GM12878 (cell line): ENCODE results near the gene C1QTNF9. TPM values are rescaled to one million over a fixed set of nuclear protein-coding genes. Genes with fewer than 3 reads are reported as not detected.
"Not testable (repeated sequence)": the region's sequence is repeated elsewhere in the genome, so short reads cannot be mapped to it uniquely, and the experiment has no call there.

Source experiments
- ATAC-seq: fragments of 200-7000 bp; cut with Tn5 transposase; 3 replicates; pipeline ENCODE4 v1.9.1; 2020; ENCODE audit warnings: mild to moderate bottlenecking, moderate library complexity
- BruUV-seq: library from RNA; stranded (reverse); fragments of 400-500 nt; replicated peaks from 2 replicates; lab custom pipeline; 2021; lab: Mats Ljungman, UMichigan
- CTCF ChIA-PET: fragments of 300-600 bp; sonication (Branson Sonifier 250); formaldehyde crosslinking; extraction: SDS; loops from one replicate; lab custom pipeline; 2021; ENCODE audit warnings: inconsistent platforms; lab: Yijun Ruan, JAX
- POLR2A ChIA-PET: fragments of 350-600 bp; formaldehyde crosslinking; extraction: SDS; loops from one replicate; lab custom pipeline; 2021; ENCODE audit warnings: inconsistent platforms; lab: Charles Lee
- RAD21 ChIA-PET: fragments of 300-600 bp; sonication (Branson Sonifier 250); formaldehyde crosslinking; loops from one replicate; lab custom pipeline; 2023; ENCODE audit warnings: antibody characterized with exemption; ENCODE audit not compliant: unreplicated experiment; lab: Charles Lee
- SMC1A ChIA-PET: fragments of 300-600 bp; sonication (Branson Sonifier 250); formaldehyde crosslinking; loops from one replicate; lab custom pipeline; 2023; ENCODE audit not compliant: unreplicated experiment, uncharacterized antibody; lab: Charles Lee
- DNase-seq: peaks from one replicate; pipeline ENCODE4 v3.0.0-alpha.2; 2011; ENCODE audit warnings: low read depth, low spot score
- FAIRE-seq: peaks from 3 replicates; lab custom pipeline; 2011; peaks lifted over from hg19 to GRCh38; lab: Jason Lieb, UNC
- H2AFZ ChIP-seq: 2 replicates; pipeline ENCODE4 v1.6.0; 2011; ENCODE audit warnings: low read depth, low read length, control low read depth; ENCODE audit not compliant: control insufficient read depth
- H3K27ac ChIP-seq: 2 replicates; pipeline ENCODE4 v1.5.1; 2011; ENCODE audit warnings: control low read depth; ENCODE audit not compliant: control insufficient read depth, insufficient read depth
- H3K27me3 ChIP-seq, 2 experiments: replicated peaks in 1 of 2; 2 replicates each; pipeline versions ENCODE4 v1.6.0 to v1.6.1; 2011; ENCODE audit warnings: low read length in 1 of 2; ENCODE audit not compliant: control insufficient read depth in 2 of 2, insufficient read depth in 2 of 2
- H3K36me3 ChIP-seq, 2 experiments: 2 replicates each; pipeline ENCODE4 v1.5.1; 2011; ENCODE audit warnings: low read length in 1 of 2; ENCODE audit not compliant: control insufficient read depth in 2 of 2, insufficient read depth in 2 of 2
- H3K4me1 ChIP-seq: 2 replicates; pipeline ENCODE4 v1.6.1; 2011; ENCODE audit warnings: mild to moderate bottlenecking, low read length, moderate library complexity, mixed read lengths; ENCODE audit not compliant: control insufficient read depth, insufficient read depth
- H3K4me2 ChIP-seq: 2 replicates; pipeline ENCODE4 v1.6.0; 2011; ENCODE audit warnings: control low read depth; ENCODE audit not compliant: control insufficient read depth, insufficient read depth
- H3K4me3 ChIP-seq: fragments of 200-600 bp; sonication (generic); 2 replicates; pipeline ENCODE4 v1.5.1; 2016
- H3K79me2 ChIP-seq: 2 replicates; pipeline ENCODE4 v1.6.0; 2011; ENCODE audit warnings: low read length; ENCODE audit not compliant: control insufficient read depth, insufficient read depth
- H3K9ac ChIP-seq: 2 replicates; pipeline ENCODE4 v1.8.0; 2011; ENCODE audit warnings: low read length, control low read depth, mixed read lengths; ENCODE audit not compliant: control insufficient read depth, insufficient read depth
- H3K9me3 ChIP-seq: replicated peaks from 3 replicates; pipeline ENCODE4 v1.5.1; 2011; ENCODE audit warnings: mild to moderate bottlenecking, low read length; ENCODE audit not compliant: control insufficient read depth, insufficient read depth
- H4K20me1 ChIP-seq: 2 replicates; pipeline ENCODE4 v1.6.0; 2011; ENCODE audit not compliant: control insufficient read depth, insufficient read depth
- IKZF1 ChIP-seq: fragments of 450-650 bp; conservative IDR thresholded peaks from 2 replicates; pipeline ENCODE4 v1.6.1; 2017; ENCODE audit warnings: antibody characterized with exemption, mild to moderate bottlenecking
- NFIC ChIP-seq: IDR thresholded peaks from 2 replicates; pipeline ENCODE4 v1.6.1; 2012; ENCODE audit warnings: low read depth, mild to moderate bottlenecking, inconsistent platforms, low read length, moderate library complexity
- POLR2AphosphoS2 ChIP-seq: IDR thresholded peaks from 2 replicates; pipeline ENCODE4 v1.6.1; 2011; ENCODE audit warnings: low read depth, mild to moderate bottlenecking, low read length, improper control_type of control experiment, moderate library complexity
- POU2F2 ChIP-seq: IDR thresholded peaks from 3 replicates; pipeline ENCODE4 v1.6.1; 2011; ENCODE audit warnings: low read depth, mild to moderate bottlenecking, low read length, borderline replicate concordance
- ZNF217 ChIP-seq: fragments of 450-650 bp; IDR thresholded peaks from 2 replicates; pipeline ENCODE4 v1.6.1; 2017; ENCODE audit warnings: antibody characterized with exemption, mild to moderate bottlenecking
- ZNF384 ChIP-seq: IDR thresholded peaks from 2 replicates; pipeline ENCODE4 v1.6.1; 2012; ENCODE audit warnings: low read depth, mild to moderate bottlenecking, low read length, improper control_type of control experiment, borderline replicate concordance
- WGBS: methylation state at CpG from one replicate; pipeline ENCODE4 v1.1.6; 2016; ENCODE audit warnings: low lambda C conversion rate; ENCODE audit not compliant: insufficient replicate concordance, insufficient coverage; ENCODE audit errors: missing lambda C conversion rate; 5-methylcytosine and 5-hydroxymethylcytosine counted together
- in situ Hi-C: fragments of 300-500 bp; cut with MboI; formaldehyde crosslinking; loops from 9 replicates; pipeline ENCODE4 v1.14.3; 2018; ENCODE audit warnings: mixed read lengths
- intact Hi-C: fragments of 100-400 bp; cut with micrococcal nuclease; formaldehyde crosslinking; loops from one replicate; pipeline ENCODE4 v1.14.2; 2022; ENCODE audit not compliant: unreplicated experiment
- polyA plus RNA-seq, 11 experiments: library from polyadenylated mRNA; depleted of rRNA in 4 of 11; unstranded in 6 of 11; stranded (reverse) in 5 of 11; fragments of >200 nt; fragmentation: Nextera tagmentation in 4 of 11; fragmentation: Illumina TruSeq in 1 of 11; extraction: Ambion mirVana in 4 of 11; extraction: Trizol in 1 of 11; gene quantifications; 1 replicate in 1 of 11; 2 replicates in 10 of 11; pipeline versions ENCODE4 v1.2.1 to v1.2.3, GENCODE V29; 2011 to 2016; ENCODE audit warnings: inconsistent platforms in 2 of 11, missing spikeins in 2 of 11, low read depth in 1 of 11
- total RNA-seq, 4 experiments: library from RNA; depleted of rRNA in 3 of 4; stranded (reverse); fragments of >200 nt in 3 of 4; fragmentation: Illumina TruSeq in 1 of 4; extraction: Trizol in 1 of 4; gene quantifications; 2 replicates each; pipeline versions ENCODE4 v1.2.1 to v1.2.3, GENCODE V29; 2013 to 2021
- TF ChIP-seq, protein P1 (sequence below): fragments of 450-650 bp; IDR thresholded peaks from 2 replicates; pipeline ENCODE4 v1.6.1; 2017; ENCODE audit warnings: mild to moderate bottlenecking

The C1QTNF9 gene
- total and polyA plus RNA-seq, 10 of the 15 experiments (the other 5 are each of a cell fraction or from before 2014, with no cell fraction given): not detected

GRCh38 chr13:24357756-24358155, 48.4 kb downstream of the C1QTNF9 start:
- H3K27ac ChIP-seq: no peak overlapping the region
- FAIRE-seq (no peak), ATAC-seq (no peak), DNase-seq (no peak)
- intact Hi-C loops (loop anchor here (10.0 kb wide), 1 partner anchor 1423 kb away; no protein-coding TSS in a partner anchor), in situ Hi-C loops (no loop called here)
- no peak overlapping the region for H3K4me3 ChIP-seq
- WGBS: 75% methylated on average over 15 of the region's 15 CpGs
- SMC1A ChIA-PET: no interaction called here
- H3K9me3 ChIP-seq: peaks cover 2% of the 10 kb centered on the region; the same call in 2 of the 3 replicates
- POLR2A ChIA-PET: no interaction called here
- no peak overlapping the region for H2AFZ ChIP-seq
- CTCF ChIA-PET: no interaction called here
- no peaks in the 10 kb centered on the region for H3K79me2 ChIP-seq
- no peaks in the 10 kb centered on the region for H3K36me3 ChIP-seq
- no TSS peak for BruUV-seq
- H3K9ac ChIP-seq: no peak overlapping the region
- no peak overlapping the region for H3K4me2 ChIP-seq
- TF ChIP-seq, protein P1, sequence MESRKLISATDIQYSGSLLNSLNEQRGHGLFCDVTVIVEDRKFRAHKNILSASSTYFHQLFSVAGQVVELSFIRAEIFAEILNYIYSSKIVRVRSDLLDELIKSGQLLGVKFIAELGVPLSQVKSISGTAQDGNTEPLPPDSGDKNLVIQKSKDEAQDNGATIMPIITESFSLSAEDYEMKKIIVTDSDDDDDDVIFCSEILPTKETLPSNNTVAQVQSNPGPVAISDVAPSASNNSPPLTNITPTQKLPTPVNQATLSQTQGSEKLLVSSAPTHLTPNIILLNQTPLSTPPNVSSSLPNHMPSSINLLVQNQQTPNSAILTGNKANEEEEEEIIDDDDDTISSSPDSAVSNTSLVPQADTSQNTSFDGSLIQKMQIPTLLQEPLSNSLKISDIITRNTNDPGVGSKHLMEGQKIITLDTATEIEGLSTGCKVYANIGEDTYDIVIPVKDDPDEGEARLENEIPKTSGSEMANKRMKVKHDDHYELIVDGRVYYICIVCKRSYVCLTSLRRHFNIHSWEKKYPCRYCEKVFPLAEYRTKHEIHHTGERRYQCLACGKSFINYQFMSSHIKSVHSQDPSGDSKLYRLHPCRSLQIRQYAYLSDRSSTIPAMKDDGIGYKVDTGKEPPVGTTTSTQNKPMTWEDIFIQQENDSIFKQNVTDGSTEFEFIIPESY: no peak
- TF ChIP-seq POLR2AphosphoS2 (no peak), NFIC (no peak), ZNF217 (no peak), IKZF1 (no peak), ZNF384 (no peak), POU2F2 (no peak)
- no peaks in the 10 kb centered on the region for H4K20me1 ChIP-seq
- RAD21 ChIA-PET: no interaction called here
- H3K27me3 ChIP-seq: no peaks in the 10 kb centered on the region
- no peaks in the 10 kb centered on the region for H3K4me1 ChIP-seq

GRCh38 chr13:24358836-24359235, 49.5 kb downstream of the C1QTNF9 start:
- H3K9me3 ChIP-seq, H3K27me3 ChIP-seq, H4K20me1 ChIP-seq, DNase-seq, H3K9ac ChIP-seq, FAIRE-seq, H2AFZ ChIP-seq, H3K79me2 ChIP-seq, POLR2A ChIA-PET, CTCF ChIA-PET, H3K4me3 ChIP-seq, H3K4me1 ChIP-seq, H3K4me2 ChIP-seq, SMC1A ChIA-PET, ATAC-seq, in situ Hi-C loops, BruUV-seq, H3K27ac ChIP-seq, RAD21 ChIA-PET, H3K36me3 ChIP-seq: not testable (repeated sequence)
- 44% methylated on average over 12 of the region's 16 CpGs for WGBS
- intact Hi-C loops: loop anchor here (10.0 kb wide), 1 partner anchor 1424 kb away; no protein-coding TSS in a partner anchor

GRCh38 chr13:24359252-24359651, 49.9 kb downstream of the C1QTNF9 start:
- ATAC-seq: peak; percentile 58
- POLR2A ChIA-PET, RAD21 ChIA-PET, H3K79me2 ChIP-seq, FAIRE-seq, H2AFZ ChIP-seq, DNase-seq, CTCF ChIA-PET, H3K4me1 ChIP-seq, H3K9ac ChIP-seq, SMC1A ChIA-PET, H3K9me3 ChIP-seq, H3K36me3 ChIP-seq, in situ Hi-C loops, H3K27me3 ChIP-seq, BruUV-seq, H3K4me2 ChIP-seq, H3K27ac ChIP-seq, H3K4me3 ChIP-seq, H4K20me1 ChIP-seq: not testable (repeated sequence)
- 48% methylated on average over 9 of the region's 9 CpGs for WGBS
- intact Hi-C loops: loop anchor here (10.0 kb wide), 1 partner anchor 1424 kb away; no protein-coding TSS in a partner anchor
